Measurements from ENCODE around the gene SLIT2. TPM values are rescaled to one million over a fixed set of nuclear protein-coding genes. Genes with fewer than 3 reads are reported as not detected.

SLIT2 gene
- total and polyA plus RNA-seq, 12 donors = 1.1 to 11.9 (median 5.6) TPM

DNA sequence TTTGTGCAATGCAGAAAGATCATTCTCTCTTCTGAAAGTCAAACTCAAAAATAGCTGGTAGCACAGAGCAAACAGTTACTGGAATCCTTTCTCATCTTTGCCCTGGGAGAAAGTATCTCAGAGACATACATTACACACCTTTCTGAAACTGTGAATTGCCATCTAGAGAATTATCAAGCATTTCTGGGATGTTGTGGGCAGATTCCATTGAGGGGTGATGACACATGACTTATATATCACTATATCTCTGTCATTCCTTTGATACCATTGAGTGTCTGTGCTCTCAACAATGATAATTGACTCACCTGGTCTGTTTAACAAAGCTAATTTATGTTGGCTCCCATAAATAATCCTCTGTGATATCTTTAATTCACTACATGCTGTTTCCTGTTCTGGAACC, 13.0 kb downstream of the SLIT2 start:
- no peak overlapping the region for H3K4me3 ChIP-seq
- H3K27me3 ChIP-seq = peaks cover 0 to 11% (median under 1%) of the 10 kb centered on the region in 7 donors
- TF ChIP-seq, protein P1, sequence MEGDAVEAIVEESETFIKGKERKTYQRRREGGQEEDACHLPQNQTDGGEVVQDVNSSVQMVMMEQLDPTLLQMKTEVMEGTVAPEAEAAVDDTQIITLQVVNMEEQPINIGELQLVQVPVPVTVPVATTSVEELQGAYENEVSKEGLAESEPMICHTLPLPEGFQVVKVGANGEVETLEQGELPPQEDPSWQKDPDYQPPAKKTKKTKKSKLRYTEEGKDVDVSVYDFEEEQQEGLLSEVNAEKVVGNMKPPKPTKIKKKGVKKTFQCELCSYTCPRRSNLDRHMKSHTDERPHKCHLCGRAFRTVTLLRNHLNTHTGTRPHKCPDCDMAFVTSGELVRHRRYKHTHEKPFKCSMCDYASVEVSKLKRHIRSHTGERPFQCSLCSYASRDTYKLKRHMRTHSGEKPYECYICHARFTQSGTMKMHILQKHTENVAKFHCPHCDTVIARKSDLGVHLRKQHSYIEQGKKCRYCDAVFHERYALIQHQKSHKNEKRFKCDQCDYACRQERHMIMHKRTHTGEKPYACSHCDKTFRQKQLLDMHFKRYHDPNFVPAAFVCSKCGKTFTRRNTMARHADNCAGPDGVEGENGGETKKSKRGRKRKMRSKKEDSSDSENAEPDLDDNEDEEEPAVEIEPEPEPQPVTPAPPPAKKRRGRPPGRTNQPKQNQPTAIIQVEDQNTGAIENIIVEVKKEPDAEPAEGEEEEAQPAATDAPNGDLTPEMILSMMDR (IDR thresholded peaks at IDR 0.05) = no peak
- no peak for DNase-seq
- intact Hi-C loops (cut with DNase I) = no loop called here
- ATAC-seq = no peak
- no peaks in the 10 kb centered on the region for H3K36me3 ChIP-seq
- H3K27ac ChIP-seq = no peak overlapping the region
- no peaks in the 10 kb centered on the region for H3K4me1 ChIP-seq
- H3K9me3 ChIP-seq = no peaks in the 10 kb centered on the region

DNA sequence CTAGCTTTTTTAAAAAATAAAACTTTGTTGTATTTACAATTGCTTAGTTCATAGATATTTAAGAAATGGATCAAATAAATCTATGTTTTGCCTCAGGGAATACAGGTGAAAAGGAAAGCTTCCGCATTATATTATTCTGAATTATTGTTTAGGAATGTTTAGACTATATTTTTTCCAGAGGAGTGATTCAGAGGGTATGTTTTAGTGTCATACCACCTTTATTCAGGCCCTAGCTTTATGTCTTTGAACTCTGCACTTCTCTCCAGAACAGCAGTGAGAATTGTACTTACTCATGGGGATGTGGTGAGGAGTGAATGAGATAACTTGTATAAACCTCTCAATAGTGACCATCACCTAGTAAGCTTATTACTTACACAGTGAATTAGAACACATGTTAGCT, 14.0 kb downstream of the SLIT2 start:
- no peak for ATAC-seq
- no peaks in the 10 kb centered on the region for H3K36me3 ChIP-seq
- TF ChIP-seq, protein P1 (IDR thresholded peaks at IDR 0.05) = no peak
- intact Hi-C loops (cut with DNase I) = no loop called here
- WGBS, 2 donors = 96 to 100% methylated on average over 1 of the region's 1 CpG
- no peaks in the 10 kb centered on the region for H3K4me1 ChIP-seq
- H3K27me3 ChIP-seq = peaks cover 0 to 3% (median 0%) of the 10 kb centered on the region in 7 donors
- DNase-seq = no peak
- no peak overlapping the region for H3K4me3 ChIP-seq
- H3K9me3 ChIP-seq = no peaks in the 10 kb centered on the region
- H3K27ac ChIP-seq = peak overlapping the region in 1 of 10 donors; percentile 52

DNA sequence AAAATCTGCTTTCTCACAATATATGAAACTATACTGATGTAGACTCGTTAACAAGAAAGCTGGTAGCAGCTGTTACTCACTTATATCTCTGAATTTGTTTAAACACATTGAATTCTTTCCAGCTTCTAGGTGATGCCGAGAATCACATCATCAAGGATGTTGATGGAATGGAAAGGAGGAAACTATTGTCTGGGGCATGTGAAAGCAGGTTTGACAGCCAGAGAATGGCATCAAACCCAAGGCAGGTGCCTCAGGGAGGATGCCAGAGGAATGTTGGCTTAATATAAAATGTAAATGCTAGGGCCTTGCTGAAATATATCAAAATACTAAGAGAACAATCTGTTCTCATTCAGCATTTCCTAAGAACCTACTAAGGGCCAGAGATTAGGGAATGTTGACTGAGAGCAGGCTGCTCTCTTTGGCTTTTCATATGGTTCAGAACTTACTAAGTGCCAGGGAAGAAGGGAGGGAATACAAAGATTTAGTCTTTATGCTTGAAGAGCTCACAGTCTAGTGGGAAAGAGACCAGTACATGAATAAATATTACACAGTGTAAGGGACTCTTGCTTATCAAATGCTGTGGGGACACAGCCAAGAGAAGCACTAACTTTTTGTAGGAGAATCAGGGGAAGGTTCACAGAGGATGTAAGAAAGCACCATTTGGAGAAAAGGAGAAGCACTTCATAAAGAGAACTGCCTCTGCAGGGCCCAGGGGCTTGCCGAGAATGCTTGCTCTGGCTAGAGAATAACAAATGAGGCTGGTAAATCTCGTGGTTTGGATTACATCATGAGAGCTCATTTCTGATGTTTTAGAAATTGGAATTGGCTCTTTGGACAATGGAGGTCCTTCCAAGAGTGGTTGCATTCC, 14.7 kb downstream of the SLIT2 start:
- intact Hi-C loops (cut with DNase I) = no loop called here
- 56 to 64% methylated on average over 4 of the region's 4 CpGs for WGBS, 2 donors
- Histone ChIP-seq H3K9me3 (no peaks in the 10 kb centered on the region), H3K27ac (peak overlapping the region in 5 of 10 donors; percentile 10 to 52 (median 32)), H3K27me3 (no peaks in the 10 kb centered on the region), H3K36me3 (no peaks in the 10 kb centered on the region), H3K4me3 (no peak overlapping the region), H3K4me1 (no peaks in the 10 kb centered on the region)
- ATAC-seq (peak in 6 of 8 donors; percentile 21 to 79 (median 51)), DNase-seq (no peak)
- TF ChIP-seq, protein P1 (IDR thresholded peaks at IDR 0.05) = no peak

DNA sequence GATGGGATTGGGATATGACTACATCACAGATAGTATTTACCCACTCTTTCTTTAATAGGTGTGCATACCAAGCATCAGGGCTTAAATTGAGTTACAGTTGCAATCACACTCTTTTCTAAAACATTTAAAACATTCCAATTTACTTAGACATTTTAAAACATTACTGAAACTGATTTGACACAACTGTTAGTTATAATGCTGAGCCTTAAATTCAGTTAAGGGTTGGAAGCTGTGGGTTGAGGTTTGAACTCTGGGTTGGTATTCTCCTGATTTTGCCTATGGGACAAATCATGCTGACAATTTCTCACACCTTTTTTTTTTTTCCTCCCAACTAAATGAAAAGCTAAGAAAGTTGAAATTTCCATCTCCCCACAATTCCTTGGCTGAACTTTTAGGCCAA, 16.3 kb downstream of the SLIT2 start:
- H3K9me3 ChIP-seq = no peaks in the 10 kb centered on the region
- TF ChIP-seq, protein P1 (IDR thresholded peaks at IDR 0.05) = no peak
- H3K4me3 ChIP-seq = no peak overlapping the region
- no peak overlapping the region for H3K27ac ChIP-seq
- no peak for DNase-seq
- intact Hi-C loops (cut with DNase I) = no loop called here
- no peaks in the 10 kb centered on the region for H3K36me3 ChIP-seq
- H3K27me3 ChIP-seq = no peaks in the 10 kb centered on the region
- H3K4me1 ChIP-seq = no peaks in the 10 kb centered on the region
- ATAC-seq = no peak
